Measurements from ENCODE around the gene RIPK3.

GRCh38 chr14:24291446-24292117 is 48.2 kb downstream of the RIPK3 start:
- TF ChIP-seq POLR2A (IDR thresholded peaks at IDR 0.05), result no peak
- TF ChIP-seq EP300 (IDR thresholded peaks at IDR 0.05), result no peak

Data from ovary (tissue), 1 donor.